LNCaP clone FGC (cell line): ENCODE data around the gene SIGLEC1.
A peak's percentile ranks its signal among the peaks of the same experiment; 100 is the strongest.

Source experiments
- DNase-seq: peaks from one replicate; pipeline ENCODE4 v3.0.0-alpha.2; 2011; ENCODE audit warnings: low read depth
- H3K4me3 ChIP-seq: 2 replicates; pipeline ENCODE4 v1.5.1; 2011; ENCODE audit warnings: mild to moderate bottlenecking, low read depth, low read length, control low read depth
- TF ChIP-seq, protein P1 (sequence below): IDR thresholded peaks from 2 replicates; pipeline ENCODE4 v1.5.1; 2012; ENCODE audit warnings: mild to moderate bottlenecking; ENCODE audit not compliant: control insufficient read depth, insufficient read depth; ENCODE audit errors: extremely low read depth

Gene SIGLEC1

DNA sequence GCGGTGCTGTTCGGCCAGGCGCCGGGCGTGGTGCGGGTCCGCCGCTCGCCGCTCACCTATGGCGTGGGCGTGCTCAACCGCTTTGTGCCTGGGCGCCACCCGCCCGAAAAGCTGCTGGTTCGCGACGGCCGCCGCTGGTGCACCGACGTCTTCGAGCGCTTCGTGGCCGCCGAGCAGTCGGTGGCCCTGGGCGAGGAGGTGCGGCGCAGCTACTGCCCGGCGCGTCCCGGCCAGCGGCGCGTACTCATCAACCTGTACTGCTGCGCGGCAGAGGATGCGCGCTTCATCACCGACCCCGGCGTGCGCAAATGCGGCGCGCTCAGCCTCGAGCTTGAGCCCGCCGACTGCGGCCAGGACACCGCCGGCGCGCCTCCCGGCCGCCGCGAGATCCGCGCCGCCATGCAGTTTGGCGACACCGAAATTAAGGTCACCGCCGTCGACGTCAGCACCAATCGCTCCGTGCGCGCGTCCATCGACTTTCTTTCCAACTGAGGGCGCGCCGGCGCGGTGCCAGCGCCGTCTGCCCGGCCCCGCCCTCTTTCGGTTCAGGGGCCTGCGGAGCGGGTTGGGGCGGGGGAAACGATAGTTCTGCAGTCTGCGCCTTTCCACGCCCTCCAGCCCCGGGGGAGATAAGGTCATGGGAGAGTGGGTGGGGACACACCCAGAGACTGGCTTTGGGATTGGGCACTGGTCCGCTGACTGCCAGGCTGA is 39.4 kb upstream of the SIGLEC1 start:
- no peak for DNase-seq
- no peak overlapping the region for H3K4me3 ChIP-seq
- TF ChIP-seq, protein P1, sequence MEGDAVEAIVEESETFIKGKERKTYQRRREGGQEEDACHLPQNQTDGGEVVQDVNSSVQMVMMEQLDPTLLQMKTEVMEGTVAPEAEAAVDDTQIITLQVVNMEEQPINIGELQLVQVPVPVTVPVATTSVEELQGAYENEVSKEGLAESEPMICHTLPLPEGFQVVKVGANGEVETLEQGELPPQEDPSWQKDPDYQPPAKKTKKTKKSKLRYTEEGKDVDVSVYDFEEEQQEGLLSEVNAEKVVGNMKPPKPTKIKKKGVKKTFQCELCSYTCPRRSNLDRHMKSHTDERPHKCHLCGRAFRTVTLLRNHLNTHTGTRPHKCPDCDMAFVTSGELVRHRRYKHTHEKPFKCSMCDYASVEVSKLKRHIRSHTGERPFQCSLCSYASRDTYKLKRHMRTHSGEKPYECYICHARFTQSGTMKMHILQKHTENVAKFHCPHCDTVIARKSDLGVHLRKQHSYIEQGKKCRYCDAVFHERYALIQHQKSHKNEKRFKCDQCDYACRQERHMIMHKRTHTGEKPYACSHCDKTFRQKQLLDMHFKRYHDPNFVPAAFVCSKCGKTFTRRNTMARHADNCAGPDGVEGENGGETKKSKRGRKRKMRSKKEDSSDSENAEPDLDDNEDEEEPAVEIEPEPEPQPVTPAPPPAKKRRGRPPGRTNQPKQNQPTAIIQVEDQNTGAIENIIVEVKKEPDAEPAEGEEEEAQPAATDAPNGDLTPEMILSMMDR = no peak

DNA sequence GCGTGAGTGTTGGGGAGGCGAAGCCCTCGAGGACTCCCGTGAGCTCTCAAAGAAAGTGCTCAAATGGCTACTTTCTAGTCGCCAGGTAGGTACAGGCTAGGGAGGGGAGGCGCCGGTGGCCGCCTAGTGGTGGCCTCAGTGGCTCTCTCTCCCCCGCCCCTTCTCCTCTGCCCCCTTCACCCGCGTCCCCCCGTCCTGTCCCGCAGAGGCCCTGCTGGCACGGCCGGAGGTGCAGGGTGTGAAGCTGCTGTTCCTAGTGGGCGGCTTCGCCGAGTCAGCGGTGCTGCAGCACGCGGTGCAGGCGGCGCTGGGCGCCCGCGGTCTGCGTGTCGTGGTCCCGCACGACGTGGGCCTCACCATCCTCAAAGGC is 38.9 kb upstream of the SIGLEC1 start:
- TF ChIP-seq, protein P1 = no peak
- no peak overlapping the region for H3K4me3 ChIP-seq
- DNase-seq = no peak

DNA sequence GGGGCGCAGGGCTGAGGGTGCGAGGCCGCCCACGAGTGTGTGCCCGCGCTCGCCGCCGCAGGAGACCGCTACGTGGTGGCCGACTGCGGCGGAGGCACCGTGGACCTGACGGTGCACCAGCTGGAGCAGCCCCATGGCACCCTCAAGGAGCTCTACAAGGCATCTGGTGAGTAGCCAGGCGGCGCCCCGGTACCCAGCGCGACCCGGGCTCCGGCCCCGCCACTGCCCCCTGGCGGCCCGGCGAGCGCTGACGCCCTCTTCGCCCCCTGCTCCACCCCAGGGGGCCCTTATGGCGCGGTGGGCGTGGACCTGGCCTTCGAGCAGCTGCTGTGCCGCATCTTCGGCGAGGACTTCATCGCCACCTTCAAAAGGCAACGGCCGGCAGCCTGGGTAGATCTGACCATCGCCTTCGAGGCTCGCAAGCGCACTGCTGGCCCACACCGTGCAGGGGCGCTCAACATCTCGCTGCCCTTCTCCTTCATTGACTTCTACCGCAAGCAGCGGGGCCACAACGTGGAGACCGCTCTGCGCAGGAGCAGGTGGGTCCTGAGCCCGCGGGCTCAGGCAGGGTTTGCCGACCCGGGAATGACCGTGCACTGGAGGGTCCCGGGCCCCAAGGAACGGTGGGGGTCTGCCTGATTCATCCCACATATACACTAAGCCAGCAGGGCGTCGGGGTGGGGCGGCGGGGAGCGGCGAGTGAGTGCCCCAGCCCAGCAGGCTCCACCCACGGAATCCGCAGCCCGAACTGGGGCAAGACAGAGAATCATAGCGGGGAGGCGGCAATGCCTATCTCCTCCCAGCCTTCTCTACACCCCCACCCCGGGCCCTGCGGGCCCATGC is 37.5 kb upstream of the SIGLEC1 start:
- no peak overlapping the region for H3K4me3 ChIP-seq
- DNase-seq = no peak
- TF ChIP-seq, protein P1 = peak; percentile 63

DNA sequence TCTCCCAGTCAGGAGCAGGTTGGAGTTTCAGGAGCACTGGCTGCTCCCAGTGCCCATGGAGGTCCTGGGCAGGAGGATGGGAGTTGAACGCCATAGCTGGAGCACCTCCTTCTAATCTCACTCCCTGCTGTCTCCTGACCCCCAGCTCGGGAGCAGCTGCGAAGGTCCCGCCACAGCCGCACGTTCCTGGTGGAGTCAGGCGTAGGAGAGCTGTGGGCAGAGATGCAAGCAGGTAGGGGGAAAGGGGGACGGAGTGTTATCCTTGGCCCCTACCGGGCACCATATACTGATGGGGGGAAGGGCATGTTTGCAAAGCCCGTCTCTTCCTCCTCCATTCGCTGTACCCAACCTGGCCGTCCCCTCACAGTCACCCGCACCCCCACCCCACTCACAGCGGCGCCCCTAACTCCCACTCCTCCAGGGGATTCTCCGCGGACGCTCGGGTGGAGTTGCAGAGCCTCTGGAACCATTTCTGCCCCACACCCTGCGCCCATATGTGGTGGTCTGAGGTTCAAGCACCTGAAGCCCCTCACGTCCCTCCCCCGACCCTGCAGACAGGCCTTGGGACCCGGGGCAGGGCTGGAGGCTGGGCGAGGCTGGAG is 36.8 kb upstream of the SIGLEC1 start:
- no peak overlapping the region for H3K4me3 ChIP-seq
- TF ChIP-seq, protein P1 = no peak
- no peak for DNase-seq

DNA sequence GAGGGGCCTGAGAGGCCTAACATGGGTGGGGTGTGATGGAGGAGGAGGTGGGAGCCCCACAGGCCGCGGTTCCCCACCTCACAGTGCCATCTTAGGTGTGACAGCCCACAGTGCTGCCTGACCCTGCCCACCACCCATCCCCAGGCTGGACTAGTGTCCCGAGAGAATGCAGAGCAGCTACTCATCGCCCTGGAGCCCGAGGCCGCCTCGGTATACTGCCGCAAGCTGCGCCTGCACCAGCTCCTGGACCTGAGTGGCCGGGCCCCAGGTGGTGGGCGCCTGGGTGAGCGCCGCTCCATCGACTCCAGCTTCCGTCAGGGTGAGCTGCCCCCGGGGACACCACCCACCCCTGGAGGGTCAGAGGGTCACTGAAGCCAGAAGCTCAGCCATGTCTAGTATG is 35.7 kb upstream of the SIGLEC1 start:
- no peak for DNase-seq
- H3K4me3 ChIP-seq = no peak overlapping the region
- TF ChIP-seq, protein P1 = no peak

DNA sequence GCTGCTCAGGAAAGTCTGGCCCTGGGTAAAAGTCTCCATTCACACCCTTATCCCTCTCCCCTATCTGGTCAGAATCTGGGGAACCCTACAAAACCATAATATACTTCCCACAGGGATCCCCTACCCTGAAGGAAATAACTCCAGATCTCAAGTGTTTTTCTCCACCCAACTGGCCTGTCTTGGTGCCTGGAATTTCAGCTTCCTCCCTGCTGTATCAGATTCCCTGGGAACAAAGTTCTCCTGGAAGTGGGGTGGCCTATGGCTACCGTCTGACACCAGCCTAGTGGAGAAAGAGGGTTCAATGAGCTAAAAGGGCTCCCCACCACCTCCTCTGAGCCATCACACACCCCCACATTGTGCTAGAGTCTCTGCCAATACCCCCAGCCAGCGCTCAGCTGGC is 35.1 kb upstream of the SIGLEC1 start:
- H3K4me3 ChIP-seq = no peak overlapping the region
- TF ChIP-seq, protein P1 = no peak
- no peak for DNase-seq
